ENCODE measurements around the gene STXBP2.

Gene STXBP2

DNA sequence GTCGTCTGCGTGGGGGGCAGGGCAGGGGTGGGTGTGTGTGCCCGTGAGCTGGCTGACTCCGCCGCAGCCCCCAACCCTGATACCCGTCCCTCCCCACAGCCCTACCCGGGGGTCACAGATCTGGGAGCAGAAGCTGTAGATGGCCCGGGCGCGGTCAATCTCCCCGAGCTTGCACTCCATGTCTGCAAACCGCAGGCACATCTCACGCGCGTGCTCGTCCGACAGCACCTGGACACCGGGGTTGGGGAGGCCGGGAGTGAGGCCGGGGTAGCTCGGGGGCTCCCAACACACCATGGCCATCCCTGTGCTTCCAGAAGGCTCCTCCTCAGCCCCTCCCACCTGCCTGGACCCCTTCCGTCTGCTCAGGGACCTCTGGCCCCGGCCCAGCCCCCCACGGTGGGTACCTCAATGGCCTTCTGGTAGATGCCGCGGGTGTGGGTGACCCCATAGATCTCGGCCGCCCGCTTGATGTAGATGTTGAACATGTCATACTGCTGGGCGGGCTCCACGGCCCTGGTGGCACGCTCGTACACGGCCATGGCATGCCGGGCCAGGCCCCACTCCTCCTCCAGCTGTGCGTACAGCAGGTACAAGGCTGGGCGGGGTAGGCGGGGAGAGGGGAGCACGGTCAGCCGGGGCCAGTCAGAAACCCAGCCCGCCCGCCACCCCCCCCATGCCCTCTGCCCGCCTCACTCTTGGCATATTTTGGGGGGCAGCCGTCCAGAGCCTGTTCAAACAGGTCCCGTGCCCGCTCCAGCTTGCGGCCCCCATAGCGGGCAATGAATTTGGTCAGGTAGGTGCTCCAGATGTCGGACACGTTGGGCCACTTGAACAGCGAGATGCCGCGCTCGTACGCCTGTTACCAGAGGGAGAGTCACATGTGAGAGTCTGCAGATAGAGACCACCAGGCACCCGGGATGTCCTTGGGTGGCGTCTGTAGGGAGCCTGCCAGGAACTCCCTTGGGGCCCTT, 16.2 kb upstream of the STXBP2 start:
- TF ChIP-seq, protein P1, sequence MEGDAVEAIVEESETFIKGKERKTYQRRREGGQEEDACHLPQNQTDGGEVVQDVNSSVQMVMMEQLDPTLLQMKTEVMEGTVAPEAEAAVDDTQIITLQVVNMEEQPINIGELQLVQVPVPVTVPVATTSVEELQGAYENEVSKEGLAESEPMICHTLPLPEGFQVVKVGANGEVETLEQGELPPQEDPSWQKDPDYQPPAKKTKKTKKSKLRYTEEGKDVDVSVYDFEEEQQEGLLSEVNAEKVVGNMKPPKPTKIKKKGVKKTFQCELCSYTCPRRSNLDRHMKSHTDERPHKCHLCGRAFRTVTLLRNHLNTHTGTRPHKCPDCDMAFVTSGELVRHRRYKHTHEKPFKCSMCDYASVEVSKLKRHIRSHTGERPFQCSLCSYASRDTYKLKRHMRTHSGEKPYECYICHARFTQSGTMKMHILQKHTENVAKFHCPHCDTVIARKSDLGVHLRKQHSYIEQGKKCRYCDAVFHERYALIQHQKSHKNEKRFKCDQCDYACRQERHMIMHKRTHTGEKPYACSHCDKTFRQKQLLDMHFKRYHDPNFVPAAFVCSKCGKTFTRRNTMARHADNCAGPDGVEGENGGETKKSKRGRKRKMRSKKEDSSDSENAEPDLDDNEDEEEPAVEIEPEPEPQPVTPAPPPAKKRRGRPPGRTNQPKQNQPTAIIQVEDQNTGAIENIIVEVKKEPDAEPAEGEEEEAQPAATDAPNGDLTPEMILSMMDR (IDR thresholded peaks at IDR 0.05): no peak
- no peaks in the 10 kb centered on the region for H3K27me3 ChIP-seq (ENCODE audit: control insufficient read depth, insufficient read depth, low read length)
- H3K36me3 ChIP-seq (ENCODE audit: control insufficient read depth, insufficient read depth, low read length): no peaks in the 10 kb centered on the region
- no peak overlapping the region for H3K27ac ChIP-seq
- H3K9me3 ChIP-seq (ENCODE audit: control insufficient read depth, low read length): no peaks in the 10 kb centered on the region
- peaks cover 9% of the 10 kb centered on the region for H3K79me2 ChIP-seq
- H3K4me1 ChIP-seq: peaks cover 3% of the 10 kb centered on the region
- H3K4me3 ChIP-seq (ENCODE audit: low read depth, low read length): no peak overlapping the region
- no peak overlapping the region for H3K9ac ChIP-seq
- H2AFZ ChIP-seq: no peak overlapping the region
- H3K4me2 ChIP-seq (ENCODE audit: low read length): no peak overlapping the region

DNA sequence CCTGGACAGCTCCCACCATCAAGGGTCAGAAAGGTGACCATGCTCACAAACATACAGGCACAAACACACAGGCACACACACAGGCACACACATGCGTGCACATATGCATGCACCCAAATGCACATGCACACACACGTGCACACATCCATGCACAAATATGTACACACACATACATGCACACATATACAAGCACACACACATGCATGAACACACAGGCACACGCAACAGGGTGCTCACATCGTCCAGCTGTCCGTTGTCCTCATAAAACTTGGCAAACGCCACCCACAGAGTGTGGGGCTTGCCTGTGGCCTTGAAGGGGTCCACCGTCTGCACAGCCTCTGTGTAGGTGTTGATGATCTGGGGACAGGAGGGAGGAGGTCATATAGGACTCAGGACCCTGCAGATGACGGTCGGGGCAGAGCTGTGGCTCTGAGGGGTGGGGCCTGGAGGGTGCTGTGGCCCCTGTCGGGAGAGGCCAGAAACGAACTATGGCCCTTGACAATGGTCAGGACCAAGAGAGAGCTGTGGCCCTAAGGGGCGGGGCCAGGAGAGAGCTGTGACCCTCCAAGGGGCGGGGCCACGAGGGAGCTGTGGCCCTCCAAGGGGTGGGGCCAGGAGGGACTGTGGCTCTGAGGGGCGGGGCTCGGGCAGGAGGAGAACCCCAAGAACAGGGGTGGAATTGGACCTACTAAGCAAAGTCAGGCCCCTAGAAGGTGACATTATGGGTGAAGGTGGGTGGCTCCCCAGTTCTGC, 13.8 kb upstream of the STXBP2 start:
- H3K79me2 ChIP-seq: peaks cover 28% of the 10 kb centered on the region
- no peaks in the 10 kb centered on the region for H3K27me3 ChIP-seq (ENCODE audit: control insufficient read depth, insufficient read depth, low read length)
- no peak overlapping the region for H2AFZ ChIP-seq
- H3K4me3 ChIP-seq (ENCODE audit: low read depth, low read length): no peak overlapping the region
- H3K4me1 ChIP-seq: peaks cover 3% of the 10 kb centered on the region
- no peaks in the 10 kb centered on the region for H3K36me3 ChIP-seq (ENCODE audit: control insufficient read depth, insufficient read depth, low read length)
- H3K4me2 ChIP-seq (ENCODE audit: low read length): no peak overlapping the region
- no peak overlapping the region for H3K27ac ChIP-seq
- H3K9me3 ChIP-seq (ENCODE audit: control insufficient read depth, low read length): no peaks in the 10 kb centered on the region
- H3K9ac ChIP-seq: no peak overlapping the region
- TF ChIP-seq, protein P1 (IDR thresholded peaks at IDR 0.05): no peak

DNA sequence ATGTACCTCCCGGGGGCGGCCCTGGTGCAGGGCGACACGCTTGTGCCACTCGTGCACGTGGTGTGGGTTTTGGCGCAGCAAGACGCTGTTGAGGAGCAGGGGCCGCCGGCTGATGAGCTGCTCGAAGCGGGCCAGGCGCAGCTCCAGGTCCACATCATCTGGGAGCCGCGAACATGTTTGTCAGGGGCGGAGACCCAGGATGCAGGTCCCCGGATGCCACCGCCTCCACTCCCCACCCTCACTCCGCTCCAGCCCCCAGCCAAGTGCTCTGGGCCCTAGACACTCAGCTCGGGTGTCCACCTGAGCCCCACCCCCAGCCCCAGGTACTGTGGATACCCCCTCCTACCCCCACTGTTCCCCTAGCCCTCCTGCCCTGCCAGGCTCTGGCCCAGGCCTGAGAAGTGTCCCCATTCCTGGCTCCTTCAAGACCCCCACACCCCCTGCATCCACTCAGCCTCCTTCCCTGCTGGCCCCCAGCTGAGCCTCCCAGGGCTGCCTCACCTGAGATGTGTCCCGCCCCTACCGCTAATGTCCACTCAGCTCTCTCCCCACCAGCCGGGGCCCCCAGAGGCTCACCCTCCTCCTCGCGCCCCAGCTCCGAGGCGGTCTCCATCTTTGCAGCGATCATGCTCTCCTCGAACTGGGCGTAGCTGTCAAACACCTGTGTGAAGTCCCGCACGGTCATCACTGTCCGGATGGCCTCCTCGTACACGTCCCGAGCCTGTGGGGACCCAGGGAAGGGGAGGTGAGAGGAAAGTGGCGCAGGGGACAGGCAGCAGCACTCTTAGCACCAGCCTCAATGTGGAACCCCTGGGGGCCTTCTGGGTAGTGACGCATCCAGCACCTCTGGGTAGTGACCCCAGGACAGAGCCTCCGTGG, 12.9 kb upstream of the STXBP2 start:
- TF ChIP-seq, protein P1 (IDR thresholded peaks at IDR 0.05): no peak
- H3K4me2 ChIP-seq (ENCODE audit: low read length): no peak overlapping the region
- no peaks in the 10 kb centered on the region for H3K9me3 ChIP-seq (ENCODE audit: control insufficient read depth, low read length)
- no peak overlapping the region for H2AFZ ChIP-seq
- H3K4me3 ChIP-seq (ENCODE audit: low read depth, low read length): no peak overlapping the region
- H3K27me3 ChIP-seq (ENCODE audit: control insufficient read depth, insufficient read depth, low read length): no peaks in the 10 kb centered on the region
- H3K79me2 ChIP-seq: peaks cover 37% of the 10 kb centered on the region
- H3K27ac ChIP-seq: no peak overlapping the region
- H3K4me1 ChIP-seq: peaks cover under 1% of the 10 kb centered on the region
- H3K9ac ChIP-seq: no peak overlapping the region
- no peaks in the 10 kb centered on the region for H3K36me3 ChIP-seq (ENCODE audit: control insufficient read depth, insufficient read depth, low read length)

DNA sequence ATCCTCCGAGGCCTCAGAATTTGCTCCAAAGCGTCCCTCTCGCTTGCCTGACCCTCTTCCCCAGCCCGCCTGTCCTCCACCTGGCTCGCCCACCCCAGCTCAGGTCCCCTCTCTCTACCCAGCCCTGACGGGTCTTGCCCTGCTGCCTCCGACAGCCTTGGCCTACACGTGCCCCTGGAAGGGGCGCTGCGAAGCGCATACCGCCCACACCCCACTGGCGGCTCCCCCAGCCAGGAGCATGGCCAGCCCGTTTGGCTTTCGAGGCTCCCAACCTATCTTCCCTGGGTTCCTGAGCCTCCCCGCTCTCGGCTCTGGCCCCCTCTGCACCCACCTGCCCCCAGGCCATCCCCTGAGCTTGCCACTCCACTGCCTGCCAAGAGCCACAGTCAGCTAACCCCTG, 12.1 kb upstream of the STXBP2 start:
- no peak overlapping the region for H2AFZ ChIP-seq
- H3K27ac ChIP-seq: no peak overlapping the region
- H3K4me1 ChIP-seq: no peaks in the 10 kb centered on the region
- no peak overlapping the region for H3K9ac ChIP-seq
- H3K79me2 ChIP-seq: peaks cover 43% of the 10 kb centered on the region
- H3K36me3 ChIP-seq (ENCODE audit: control insufficient read depth, insufficient read depth, low read length): no peaks in the 10 kb centered on the region
- no peak overlapping the region for H3K4me2 ChIP-seq (ENCODE audit: low read length)
- no peak overlapping the region for H3K4me3 ChIP-seq (ENCODE audit: low read depth, low read length)
- TF ChIP-seq, protein P1 (IDR thresholded peaks at IDR 0.05): no peak
- no peaks in the 10 kb centered on the region for H3K27me3 ChIP-seq (ENCODE audit: control insufficient read depth, insufficient read depth, low read length)
- no peaks in the 10 kb centered on the region for H3K9me3 ChIP-seq (ENCODE audit: control insufficient read depth, low read length)

Measured in parathyroid adenoma (tissue), 2 donors.